PC-3 (cell line): ENCODE measurements around the gene COPG2.

Source experiments
- CTCF ChIP-seq: fragments of 300-600 bp; sonication (generic); conservative IDR thresholded peaks from 2 replicates; pipeline ENCODE4 v1.5.1; 2017; ENCODE audit warnings: antibody characterized with exemption, low read depth, mild to moderate bottlenecking, low read length
- EZH2 ChIP-seq: fragments of 300-600 bp; sonication (generic); IDR thresholded peaks from one replicate; pipeline ENCODE4 v1.6.1; 2017; ENCODE audit warnings: antibody characterized with exemption, mild to moderate bottlenecking, low read length; ENCODE audit not compliant: unreplicated experiment

GRCh38 chr7:130524628-130525027 lies 143.9 kb downstream of the COPG2 start:
- TF ChIP-seq CTCF (no peak), EZH2 (no peak)
